Heart left ventricle (tissue), 16 donors: ENCODE measurements around the gene P2RX6. TPM values are rescaled to one million over a fixed set of nuclear protein-coding genes. Genes with fewer than 3 reads are reported as not detected.

Experiments
- ATAC-seq, 4 donors: fragments of 200-7000 bp; cut with Tn5 transposase; one replicate each; pipeline ENCODE4 v1.9.1; 2020 to 2022; ENCODE audit warnings: moderate library complexity in 4 of 4, mild to moderate bottlenecking in 3 of 4, moderate number of reproducible peaks in 1 of 4
- DNase-seq, 5 donors: peaks; one replicate each; pipeline ENCODE4 v3.0.0-alpha.2; 2020
- H3K27ac ChIP-seq, 12 donors: fragments of 200-600 bp; sonication (generic) in 4 of 12; one replicate each; pipeline versions ENCODE4 v1.5.0 to v1.8.0; 2016 to 2022; ENCODE audit warnings: mild to moderate bottlenecking in 2 of 12
- H3K27me3 ChIP-seq, 9 donors: fragments of 200-600 bp; sonication (generic) in 2 of 9; one replicate each; pipeline versions ENCODE4 v1.5.1 to v1.8.0; 2016 to 2022; ENCODE audit warnings: mild to moderate bottlenecking in 3 of 9
- H3K36me3 ChIP-seq, 9 donors: fragments of 200-600 bp; sonication (generic) in 2 of 9; one replicate each; pipeline versions ENCODE4 v1.5.0 to v1.8.0; 2018 to 2022; ENCODE audit warnings: mild to moderate bottlenecking in 2 of 9
- H3K4me1 ChIP-seq, 12 donors: fragments of 200-600 bp; sonication (generic) in 4 of 12; one replicate each; pipeline versions ENCODE4 v1.5.0 to v1.8.0; 2016 to 2022; ENCODE audit warnings: mild to moderate bottlenecking in 3 of 12
- H3K4me3 ChIP-seq, 12 donors: fragments of 200-600 bp; sonication (generic) in 4 of 12; one replicate each; pipeline versions ENCODE4 v1.5.0 to v1.8.0; 2017 to 2022; ENCODE audit warnings: mild to moderate bottlenecking in 9 of 12, moderate library complexity in 4 of 12
- H3K9me3 ChIP-seq, 12 donors: fragments of 200-600 bp; sonication (generic) in 4 of 12; one replicate each; pipeline versions ENCODE4 v1.5.0 to v1.8.0; 2016 to 2022; ENCODE audit warnings: mild to moderate bottlenecking in 1 of 12
- CTCF ChIP-seq, 12 donors: fragments of 200-600 bp; sonication (generic) in 4 of 12; IDR thresholded peaks; one replicate each; pipeline versions ENCODE4 v1.5.0 to v1.8.0; 2018 to 2022; ENCODE audit warnings: antibody characterized with exemption in 12 of 12, mild to moderate bottlenecking in 5 of 12
- POLR2A ChIP-seq, 2 donors: fragments of 450-650 bp; IDR thresholded peaks; one replicate each; pipeline ENCODE4 v1.6.1; 2017; ENCODE audit warnings: antibody characterized with exemption in 2 of 2, mild to moderate bottlenecking in 2 of 2, moderate library complexity in 2 of 2
- WGBS, 4 donors: extraction: QIAGEN DNeasy Blood & Tissue Kit in 2 of 4; methylation state at CpG; one replicate each; pipeline versions ENCODE4 v1.1.5 to v1.1.7; 2013 to 2018; 5-methylcytosine and 5-hydroxymethylcytosine counted together
- intact Hi-C, 10 donors: fragments of 100-400 bp; cut with DNase I; formaldehyde crosslinking; loops; one replicate each; pipeline versions ENCODE4 v1.11.1 to v1.14.2; 2022
- polyA plus RNA-seq, 2 donors: library from polyadenylated mRNA; stranded (reverse); fragments of 200-250 nt; gene quantifications; one replicate each; pipeline ENCODE4 v1.2.3, GENCODE V29; 2013
- total RNA-seq, 9 donors: library from RNA; depleted of rRNA in 2 of 9; stranded (reverse); fragments of >200 nt in 2 of 9; fragmentation: NEBNext Ultra II Directional in 3 of 9; extraction: Animal tissue kit (Norgen Biotek cat#: 25700) in 3 of 9; gene quantifications; one replicate each; pipeline versions ENCODE4 v1.1.0 to v1.2.4, GENCODE V29; 2016 to 2023
- donor health status: ischemic (EF 13 %, LVEDD 7.1; RV severe dilation, severe dysfunction).
- donor health status: healthy with polysubstance abuse.
- donor health status: DM: no; HTN: yes; CAD: no.
- donor health status: DM: no; HTN: no; CAD: no.
- donor health status: ischemic (EF 25% LVEDD 6.9; RV normal size, moderate dysfunction).
- donor health status: ischemic (EF 25% LVEDD 5.7; RV mildly dilated, moderate dysfunction).
- donor health status: healthy.
- donor health status: DM: yes; HTN: yes; CAD: no.
- donor health status: ischemic (EF 35%, LVEDD 5.7; RV mildly dilated, moderate dysfunction).
- donor health status: nonischemic (EF 11% LVEDD 7.7; RV severe dilation, severe dysfunction).
- donor health status: DM: yes; HTN: yes; CAD: no.
- donor health status: PGD.
- donor health status: ischemic (EF 29% LVEDD 5.4; RV normal size, mild dysfunction).
- donor health status: nonischemic (EF 23%, LVEDD 6.1; RV moderate dilation, normal function).

Gene P2RX6
- total and polyA plus RNA-seq, 11 donors = 0.06 to 4.8 (median 1.5) TPM

GRCh38 chr22:20995329-20996030 is 19.5 kb upstream of the P2RX6 start:
- Histone ChIP-seq H3K27me3 (no peaks in the 10 kb centered on the region), H3K4me3 (no peak overlapping the region), H3K4me1 (peaks cover 0 to 11% (median 8%) of the 10 kb centered on the region in 12 donors), H3K36me3 (peaks cover 0 to 97% (median 72%) of the 10 kb centered on the region in 9 donors), H3K9me3 (no peaks in the 10 kb centered on the region), H3K27ac (no peak overlapping the region)
- intact Hi-C loops = loop anchor here in 1 of 10 donors (10.0 kb wide), 1 partner anchor 81 kb away; the partner anchor contains the start of gene CRKL
- 92 to 95% (median 93%) methylated on average over 19 to 23 of the region's 23 CpGs for WGBS, 4 donors
- ATAC-seq (no peak), DNase-seq (peak in 1 of 5 donors; percentile 5)
- TF ChIP-seq CTCF (IDR thresholded peaks at IDR 0.05) (no peak), POLR2A (IDR thresholded peaks at IDR 0.05) (no peak)

GRCh38 chr22:20996031-20996410 is 18.9 kb upstream of the P2RX6 start:
- TF ChIP-seq CTCF (IDR thresholded peaks at IDR 0.05) (no peak), POLR2A (IDR thresholded peaks at IDR 0.05) (no peak)
- Histone ChIP-seq H3K36me3 (peaks cover 0 to 91% (median 68%) of the 10 kb centered on the region in 9 donors), H3K9me3 (no peaks in the 10 kb centered on the region), H3K4me1 (peaks cover 3 to 17% (median 14%) of the 10 kb centered on the region in 12 donors), H3K27me3 (no peaks in the 10 kb centered on the region), H3K27ac (no peak overlapping the region), H3K4me3 (no peak overlapping the region)
- DNase-seq (peak in 1 of 5 donors; percentile 4), ATAC-seq (no peak)
- 73 to 95% (median 90%) methylated on average over 1 to 10 of the region's 10 CpGs for WGBS, 4 donors
- intact Hi-C loops = loop anchor here in 1 of 10 donors (10.0 kb wide), 1 partner anchor 81 kb away; the partner anchor contains the start of gene CRKL

GRCh38 chr22:20996598-20997535 is 18.1 kb upstream of the P2RX6 start:
- Histone ChIP-seq H3K4me1 (peaks cover 3 to 21% (median 18%) of the 10 kb centered on the region in 12 donors), H3K9me3 (no peaks in the 10 kb centered on the region), H3K27me3 (no peaks in the 10 kb centered on the region), H3K36me3 (peaks cover 0 to 83% (median 62%) of the 10 kb centered on the region in 9 donors), H3K27ac (no peak overlapping the region), H3K4me3 (no peak overlapping the region)
- WGBS, 4 donors = 88 to 92% (median 89%) methylated on average over 24 to 27 of the region's 27 CpGs
- ATAC-seq (no peak), DNase-seq (peak in 1 of 5 donors; percentile 6)
- intact Hi-C loops = loop anchor here in 1 of 10 donors (10.0 kb wide), 1 partner anchor 82 kb away; the partner anchor contains the start of gene CRKL
- TF ChIP-seq POLR2A (IDR thresholded peaks at IDR 0.05) (no peak), CTCF (IDR thresholded peaks at IDR 0.05) (no peak)
